ENCODE results near the gene IL4R. TPM values are rescaled to one million over a fixed set of nuclear protein-coding genes. Genes with fewer than 3 reads are reported as not detected.
A peak's percentile ranks its signal among the peaks of the same experiment; 100 is the strongest.

IL4R gene
- total and polyA plus RNA-seq, 10 of the 15 experiments (the other 5 are each of a cell fraction or from before 2014, with no cell fraction given), result 2.6 to 70.4 (median 36.6) TPM

- TF ChIP-seq EP300 (IDR thresholded peaks at IDR 0.05; ENCODE audit: borderline replicate concordance in 1 of 2, control insufficient read depth in 1 of 2, low read depth in 2 of 2, low read length in 2 of 2) (peak; percentile 71 to 74; a peak in 3 of 4 replicates), TBL1XR1 (IDR thresholded peaks at IDR 0.05; ENCODE audit: low read depth, low read length) (0 out of 2 replicates have a peak, but pooled peaks have one; percentile 19), EED (IDR thresholded peaks at IDR 0.05; ENCODE audit: low read depth) (peak; percentile 94), BCL11A (IDR thresholded peaks at IDR 0.05; ENCODE audit: low read depth, low read length) (peak; percentile 55), PAX5 (IDR thresholded peaks at IDR 0.05; ENCODE audit: borderline replicate concordance, low read depth, low read length) (peak; percentile 24; the same call in 1 of the 2 replicates), TCF12 (IDR thresholded peaks at IDR 0.05; ENCODE audit: low read depth, low read length) (peak; percentile 96), BACH1 (IDR thresholded peaks at IDR 0.05; ENCODE audit: borderline replicate concordance) (peak; percentile 22), GATAD2B (conservative IDR thresholded peaks at IDR 0.05; ENCODE audit: low read depth) (peak; percentile 3; the same call in 1 of the 2 replicates), BHLHE40 (IDR thresholded peaks at IDR 0.05; ENCODE audit: borderline replicate concordance in 1 of 2, low read depth in 2 of 2, low read length in 1 of 2) (peak; percentile 59 to 70; a peak in 3 of 4 replicates), RFX5 (IDR thresholded peaks at IDR 0.05; ENCODE audit: low read depth, low read length) (0 out of 2 replicates have a peak, but pooled peaks have one; percentile 16), YY1 (IDR thresholded peaks at IDR 0.05; ENCODE audit: low read depth, low read length) (peak; percentile 64; the same call in 1 of the 2 replicates), TCF3 (IDR thresholded peaks at IDR 0.05; ENCODE audit: borderline replicate concordance, insufficient read depth, low read depth, low read length) (peak; percentile 88; the same call in 1 of the 2 replicates), RELB (IDR thresholded peaks at IDR 0.05; ENCODE audit: low read depth) (peak; percentile 92), POLR2A (IDR thresholded peaks at IDR 0.05; ENCODE audit: low read depth, low read length) (peak; percentile 20; the same call in 1 of the 2 replicates), TARDBP (IDR thresholded peaks at IDR 0.05; ENCODE audit: borderline replicate concordance) (no peak; the same call in 1 of the 2 replicates), HCFC1 (IDR thresholded peaks at IDR 0.05; ENCODE audit: low read length) (no peak), E4F1 (IDR thresholded peaks at IDR 0.05; ENCODE audit: borderline replicate concordance, partially characterized antibody) (no peak), ASH2L (IDR thresholded peaks at IDR 0.05; ENCODE audit: borderline replicate concordance, low read depth) (0 out of 2 replicates have a peak, but pooled peaks have one; percentile 43), CREM (IDR thresholded peaks at IDR 0.05; ENCODE audit: low read depth) (peak; percentile 53), E2F8 (IDR thresholded peaks at IDR 0.05; ENCODE audit: low read depth, partially characterized antibody) (no peak), CHD4 (IDR thresholded peaks at IDR 0.05) (no peak), IKZF1 (conservative IDR thresholded peaks at IDR 0.05) (peak; percentile 93), IRF4 (IDR thresholded peaks at IDR 0.05; ENCODE audit: low read depth, low read length) (peak; percentile 23; the same call in 1 of the 2 replicates), MYC (IDR thresholded peaks at IDR 0.05; ENCODE audit: insufficient read depth, insufficient read length, insufficient replicate concordance, low read length, severe bottlenecking) (peak; percentile 73)
Observed at GRCh38 chr16:27402964-27403600, 89.3 kb downstream of the IL4R start (continued).
